Uterus (tissue), 4 donors: ENCODE results near the gene PRKCE. TPM values are rescaled to one million over a fixed set of nuclear protein-coding genes. Genes with fewer than 3 reads are reported as not detected.

Experiments
- DNase-seq, 2 donors: peaks; one replicate each; pipeline ENCODE4 v3.0.0-alpha.2; 2019 to 2020
- H3K27ac ChIP-seq, 2 donors: fragments of 200-600 bp; sonication (generic); 1 replicate in 1 of 2; 2 replicates in 1 of 2; pipeline ENCODE4 v1.5.1; 2016 to 2018
- H3K27me3 ChIP-seq, 2 donors: fragments of 200-600 bp; sonication (generic); one replicate each; pipeline ENCODE4 v1.5.1; 2018 to 2019; ENCODE audit warnings: control low read depth in 1 of 2
- H3K36me3 ChIP-seq, 2 donors: fragments of 200-600 bp; sonication (generic); one replicate each; pipeline ENCODE4 v1.5.1; 2019; ENCODE audit warnings: control low read depth in 1 of 2
- H3K4me1 ChIP-seq, 2 donors: fragments of 200-600 bp; sonication (generic); one replicate each; pipeline ENCODE4 v1.5.1; 2018 to 2019; ENCODE audit warnings: control low read depth in 1 of 2
- H3K4me3 ChIP-seq, 2 donors: fragments of 200-600 bp; sonication (generic); 1 replicate in 1 of 2; 2 replicates in 1 of 2; pipeline ENCODE4 v1.5.1; 2018 to 2019; ENCODE audit warnings: mild to moderate bottlenecking in 1 of 2
- H3K9me3 ChIP-seq, 2 donors: fragments of 200-600 bp; sonication (generic); one replicate each; pipeline ENCODE4 v1.5.1; 2019; ENCODE audit warnings: control low read depth in 1 of 2
- CTCF ChIP-seq, 4 experiments: fragments of 200-600 bp in 2 of 4; fragments of 450-650 bp in 2 of 4; sonication (generic) in 2 of 4; IDR thresholded peaks; one replicate each; pipeline ENCODE4 v1.5.1; 2016 to 2019; ENCODE audit warnings: antibody characterized with exemption in 4 of 4, mild to moderate bottlenecking in 2 of 4, moderate library complexity in 1 of 4
- POLR2A ChIP-seq, 2 donors: fragments of 450-650 bp; IDR thresholded peaks; one replicate each; pipeline ENCODE4 v1.6.1; 2016; ENCODE audit warnings: antibody characterized with exemption in 2 of 2, mild to moderate bottlenecking in 1 of 2, moderate library complexity in 1 of 2
- intact Hi-C: fragments of 100-400 bp; cut with DNase I; formaldehyde crosslinking; loops from one replicate; pipeline ENCODE4 v1.15.1; 2023; ENCODE audit warnings: low total_unique reads
- total RNA-seq, 4 donors: library from RNA; depleted of rRNA in 3 of 4; stranded (reverse); fragments of >200 nt in 3 of 4; gene quantifications; one replicate each; pipeline versions ENCODE4 v1.1.0 to v1.2.4, GENCODE V29; 2014 to 2023
- donor health status: DM: yes; HTN: yes; CAD: no.

The PRKCE gene
- total RNA-seq, 4 donors from 2014 or later: 3.8 to 47.6 (median 14.2) TPM

- no peaks in the 10 kb centered on the region for H3K9me3 ChIP-seq
- H3K4me1 ChIP-seq: peaks cover 4 to 14% of the 10 kb centered on the region in 2 donors
- no peaks in the 10 kb centered on the region for H3K36me3 ChIP-seq
- no peak overlapping the region for H3K4me3 ChIP-seq
- no peak for DNase-seq
- no peak overlapping the region for H3K27ac ChIP-seq
- H3K27me3 ChIP-seq: no peaks in the 10 kb centered on the region
- intact Hi-C loops: no loop called here
- no peak for TF ChIP-seq CTCF (IDR thresholded peaks at IDR 0.05)
- TF ChIP-seq POLR2A (IDR thresholded peaks at IDR 0.05): no peak
Measured at GRCh38 chr2:45892757-45893156, 241.3 kb downstream of the PRKCE start.

- intact Hi-C loops: no loop called here
- H3K4me3 ChIP-seq: no peak overlapping the region
- no peaks in the 10 kb centered on the region for H3K27me3 ChIP-seq
- peaks cover 4 to 5% of the 10 kb centered on the region in 2 donors for H3K4me1 ChIP-seq
- DNase-seq: no peak
- no peak overlapping the region for H3K27ac ChIP-seq
- no peaks in the 10 kb centered on the region for H3K36me3 ChIP-seq
- no peaks in the 10 kb centered on the region for H3K9me3 ChIP-seq
- TF ChIP-seq POLR2A (IDR thresholded peaks at IDR 0.05) (no peak), CTCF (IDR thresholded peaks at IDR 0.05) (no peak)
Measured at GRCh38 chr2:45894211-45894610, 242.7 kb downstream of the PRKCE start.

- Histone ChIP-seq H3K4me1 (no peaks in the 10 kb centered on the region), H3K27me3 (no peaks in the 10 kb centered on the region), H3K9me3 (no peaks in the 10 kb centered on the region), H3K4me3 (no peak overlapping the region), H3K27ac (no peak overlapping the region), H3K36me3 (no peaks in the 10 kb centered on the region)
- DNase-seq: no peak
- intact Hi-C loops: no loop called here
- TF ChIP-seq CTCF (IDR thresholded peaks at IDR 0.05) (no peak), POLR2A (IDR thresholded peaks at IDR 0.05) (no peak)
Measured at GRCh38 chr2:45895241-45895861, 243.9 kb downstream of the PRKCE start.

- Histone ChIP-seq H3K36me3 (no peaks in the 10 kb centered on the region), H3K27me3 (no peaks in the 10 kb centered on the region), H3K4me3 (no peak overlapping the region), H3K9me3 (no peaks in the 10 kb centered on the region), H3K4me1 (no peaks in the 10 kb centered on the region), H3K27ac (no peak overlapping the region)
- TF ChIP-seq CTCF (IDR thresholded peaks at IDR 0.05): no peak
- intact Hi-C loops: no loop called here
- no peak for DNase-seq
Measured at GRCh38 chr2:45896311-45896710, 244.8 kb downstream of the PRKCE start.

GRCh38 chr2:45897842-45898241 is 246.4 kb downstream of the PRKCE start:
- Histone ChIP-seq H3K36me3 (no peaks in the 10 kb centered on the region), H3K9me3 (no peaks in the 10 kb centered on the region), H3K4me1 (no peaks in the 10 kb centered on the region), H3K27ac (no peak overlapping the region), H3K27me3 (no peaks in the 10 kb centered on the region), H3K4me3 (no peak overlapping the region)
- TF ChIP-seq CTCF (IDR thresholded peaks at IDR 0.05) (no peak), POLR2A (IDR thresholded peaks at IDR 0.05) (no peak)
- intact Hi-C loops: no loop called here
- no peak for DNase-seq
